ENCODE results near the gene COL21A1. TPM values are rescaled to one million over a fixed set of nuclear protein-coding genes. Genes with fewer than 3 reads are reported as not detected.

COL21A1 gene
- total and polyA plus RNA-seq, 11 donors: 21.7 to 110 (median 49.1) TPM

DNA sequence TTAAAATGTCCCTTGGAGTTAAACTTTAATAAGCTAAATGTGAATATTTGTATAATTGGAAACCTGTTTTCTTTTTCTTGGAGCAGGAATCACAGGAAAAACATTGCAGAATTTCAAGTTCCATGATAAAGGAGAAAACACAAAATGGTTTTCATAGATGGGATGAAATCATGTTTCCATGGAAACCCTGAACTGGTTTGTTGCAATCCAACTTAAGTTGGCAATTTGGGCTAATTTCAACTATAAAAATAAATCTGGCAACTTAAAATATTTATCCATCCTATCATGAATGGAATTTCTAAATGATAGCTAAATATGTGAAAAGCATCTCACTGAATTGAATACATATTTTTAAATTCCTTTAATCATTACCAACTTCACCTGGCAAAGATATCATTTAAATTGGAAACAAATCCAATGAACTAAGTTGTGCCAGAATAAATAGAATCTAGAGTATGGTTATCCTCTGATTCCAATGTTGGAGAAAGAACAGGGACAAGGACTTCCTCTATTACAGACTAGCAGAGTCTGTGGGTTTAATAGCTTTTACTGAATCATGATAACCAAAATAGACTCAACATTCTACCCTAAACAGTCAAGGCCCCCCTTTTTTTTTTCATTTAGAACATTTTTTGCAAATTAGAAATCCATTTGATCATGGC lies 33.2 kb downstream of the COL21A1 start:
- Histone ChIP-seq H3K4me3 (no peak overlapping the region), H3K36me3 (no peaks in the 10 kb centered on the region), H3K27me3 (no peaks in the 10 kb centered on the region), H3K4me1 (peaks cover 0 to 7% (median 0%) of the 10 kb centered on the region in 12 donors), H3K9me3 (peaks cover 0 to 4% (median 0%) of the 10 kb centered on the region in 12 donors), H3K27ac (peak overlapping the region in 2 of 12 donors; percentile 4 to 36)
- TF ChIP-seq POLR2A (IDR thresholded peaks at IDR 0.05): no peak
- TF ChIP-seq, protein P1, sequence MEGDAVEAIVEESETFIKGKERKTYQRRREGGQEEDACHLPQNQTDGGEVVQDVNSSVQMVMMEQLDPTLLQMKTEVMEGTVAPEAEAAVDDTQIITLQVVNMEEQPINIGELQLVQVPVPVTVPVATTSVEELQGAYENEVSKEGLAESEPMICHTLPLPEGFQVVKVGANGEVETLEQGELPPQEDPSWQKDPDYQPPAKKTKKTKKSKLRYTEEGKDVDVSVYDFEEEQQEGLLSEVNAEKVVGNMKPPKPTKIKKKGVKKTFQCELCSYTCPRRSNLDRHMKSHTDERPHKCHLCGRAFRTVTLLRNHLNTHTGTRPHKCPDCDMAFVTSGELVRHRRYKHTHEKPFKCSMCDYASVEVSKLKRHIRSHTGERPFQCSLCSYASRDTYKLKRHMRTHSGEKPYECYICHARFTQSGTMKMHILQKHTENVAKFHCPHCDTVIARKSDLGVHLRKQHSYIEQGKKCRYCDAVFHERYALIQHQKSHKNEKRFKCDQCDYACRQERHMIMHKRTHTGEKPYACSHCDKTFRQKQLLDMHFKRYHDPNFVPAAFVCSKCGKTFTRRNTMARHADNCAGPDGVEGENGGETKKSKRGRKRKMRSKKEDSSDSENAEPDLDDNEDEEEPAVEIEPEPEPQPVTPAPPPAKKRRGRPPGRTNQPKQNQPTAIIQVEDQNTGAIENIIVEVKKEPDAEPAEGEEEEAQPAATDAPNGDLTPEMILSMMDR (IDR thresholded peaks at IDR 0.05): no peak
- ATAC-seq (no peak), DNase-seq (no peak)
- intact Hi-C loops (cut with DNase I): no loop called here

DNA sequence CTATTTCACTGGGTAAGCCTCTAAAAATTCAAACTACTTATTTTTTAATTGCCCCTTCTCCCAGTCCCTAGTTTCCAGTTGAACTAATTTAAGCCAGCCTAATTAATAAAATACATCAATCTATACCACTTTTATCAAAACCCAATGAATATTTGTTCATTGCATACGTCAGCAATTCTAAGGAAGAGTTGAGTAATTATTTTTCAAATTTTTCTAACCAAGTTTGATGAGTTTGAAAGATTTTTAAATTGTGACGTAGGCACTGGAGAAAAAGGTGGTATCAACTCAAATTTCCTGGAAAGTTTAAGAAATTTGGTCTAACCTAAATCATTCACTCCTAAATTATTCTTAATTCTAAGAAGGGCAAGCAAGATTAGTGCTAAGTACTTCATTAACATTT lies 35.7 kb downstream of the COL21A1 start:
- Histone ChIP-seq H3K27ac (no peak overlapping the region), H3K27me3 (no peaks in the 10 kb centered on the region), H3K36me3 (no peaks in the 10 kb centered on the region), H3K9me3 (peaks cover 0 to 10% (median 0%) of the 10 kb centered on the region in 12 donors), H3K4me3 (no peak overlapping the region), H3K4me1 (peaks cover 0 to 7% (median 0%) of the 10 kb centered on the region in 12 donors)
- WGBS, 4 donors: 45 to 63% (median 46%) methylated on average over 2 of the region's 2 CpGs
- DNase-seq (no peak), ATAC-seq (no peak)
- intact Hi-C loops (cut with DNase I): no loop called here
- no peak for TF ChIP-seq POLR2A (IDR thresholded peaks at IDR 0.05)
- TF ChIP-seq, protein P1 (IDR thresholded peaks at IDR 0.05): no peak

DNA sequence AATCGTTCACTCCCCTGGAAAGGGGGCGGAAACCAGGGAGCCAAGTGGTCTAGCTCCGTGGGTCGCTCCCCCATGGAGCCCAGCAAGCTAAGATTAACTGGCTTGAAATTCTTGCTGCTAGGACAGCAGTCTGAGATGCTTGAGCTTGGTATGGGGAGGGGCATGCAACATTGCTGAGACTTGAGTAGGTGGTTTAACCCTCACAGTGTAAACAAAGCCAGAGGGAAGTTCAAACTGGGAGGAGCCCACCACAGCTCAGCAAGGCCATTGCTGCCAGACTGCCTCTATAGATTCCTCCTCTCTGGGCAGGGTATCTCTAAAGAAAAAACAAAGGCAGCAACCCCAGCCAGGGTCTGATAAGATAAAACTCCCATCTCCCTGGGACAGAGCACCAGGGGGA lies 43.2 kb downstream of the COL21A1 start:
- ATAC-seq (no peak), DNase-seq (no peak)
- H3K36me3 ChIP-seq: no peaks in the 10 kb centered on the region
- H3K27ac ChIP-seq: no peak overlapping the region
- WGBS, 4 donors: 65 to 91% (median 76%) methylated on average over 4 of the region's 4 CpGs
- TF ChIP-seq POLR2A (IDR thresholded peaks at IDR 0.05): no peak
- TF ChIP-seq, protein P1 (IDR thresholded peaks at IDR 0.05): no peak
- intact Hi-C loops (cut with DNase I): no loop called here
- H3K4me3 ChIP-seq: no peak overlapping the region
- H3K9me3 ChIP-seq: peaks cover 0 to 6% (median 0%) of the 10 kb centered on the region in 12 donors
- no peaks in the 10 kb centered on the region for H3K4me1 ChIP-seq
- H3K27me3 ChIP-seq: no peaks in the 10 kb centered on the region

DNA sequence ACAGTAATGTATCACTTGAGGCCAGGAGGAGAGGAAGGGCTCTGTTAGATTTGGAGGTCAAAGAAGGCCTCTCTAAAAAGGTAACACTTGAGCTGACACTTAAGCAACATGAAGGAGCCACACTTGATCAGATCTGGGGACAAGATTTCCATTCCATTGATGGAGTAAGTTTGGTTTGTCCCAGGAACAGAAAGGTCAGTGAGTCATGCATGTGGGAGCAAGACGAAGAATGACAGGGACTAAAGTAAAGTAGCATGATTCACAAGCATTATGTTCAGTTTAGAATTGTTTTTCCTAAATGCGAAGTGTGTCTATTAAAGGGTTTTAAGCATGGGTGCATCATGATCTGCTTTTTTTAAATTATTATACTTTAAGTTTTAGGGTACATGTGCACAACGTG lies 47.4 kb downstream of the COL21A1 start:
- peaks cover 0 to 30% (median 8%) of the 10 kb centered on the region in 12 donors for H3K9me3 ChIP-seq
- intact Hi-C loops (cut with DNase I): no loop called here
- TF ChIP-seq, protein P1 (IDR thresholded peaks at IDR 0.05): no peak
- TF ChIP-seq POLR2A (IDR thresholded peaks at IDR 0.05): no peak
- DNase-seq (no peak), ATAC-seq (no peak)
- H3K27me3 ChIP-seq: no peaks in the 10 kb centered on the region
- 89 to 93% (median 91%) methylated on average over 3 of the region's 3 CpGs for WGBS, 4 donors
- no peaks in the 10 kb centered on the region for H3K4me1 ChIP-seq
- H3K27ac ChIP-seq: no peak overlapping the region
- no peaks in the 10 kb centered on the region for H3K36me3 ChIP-seq
- H3K4me3 ChIP-seq: no peak overlapping the region
